AG09319 (cell line): Measurements from ENCODE around the gene RNF151.
"Not testable (repeated sequence)": the region's sequence is repeated elsewhere in the genome, so short reads cannot be mapped to it uniquely, and the experiment has no call there.

Experiments used
- DNase-seq: peaks from one replicate; pipeline ENCODE4 v3.0.0-alpha.2; 2010; ENCODE audit warnings: low read depth; ENCODE audit errors: extremely low read depth
- TF ChIP-seq, protein P1 (sequence below): IDR thresholded peaks from 2 replicates; pipeline ENCODE4 v1.5.1; 2011; ENCODE audit warnings: low read depth, mild to moderate bottlenecking, inconsistent platforms, low read length, moderate library complexity

Gene RNF151

DNA sequence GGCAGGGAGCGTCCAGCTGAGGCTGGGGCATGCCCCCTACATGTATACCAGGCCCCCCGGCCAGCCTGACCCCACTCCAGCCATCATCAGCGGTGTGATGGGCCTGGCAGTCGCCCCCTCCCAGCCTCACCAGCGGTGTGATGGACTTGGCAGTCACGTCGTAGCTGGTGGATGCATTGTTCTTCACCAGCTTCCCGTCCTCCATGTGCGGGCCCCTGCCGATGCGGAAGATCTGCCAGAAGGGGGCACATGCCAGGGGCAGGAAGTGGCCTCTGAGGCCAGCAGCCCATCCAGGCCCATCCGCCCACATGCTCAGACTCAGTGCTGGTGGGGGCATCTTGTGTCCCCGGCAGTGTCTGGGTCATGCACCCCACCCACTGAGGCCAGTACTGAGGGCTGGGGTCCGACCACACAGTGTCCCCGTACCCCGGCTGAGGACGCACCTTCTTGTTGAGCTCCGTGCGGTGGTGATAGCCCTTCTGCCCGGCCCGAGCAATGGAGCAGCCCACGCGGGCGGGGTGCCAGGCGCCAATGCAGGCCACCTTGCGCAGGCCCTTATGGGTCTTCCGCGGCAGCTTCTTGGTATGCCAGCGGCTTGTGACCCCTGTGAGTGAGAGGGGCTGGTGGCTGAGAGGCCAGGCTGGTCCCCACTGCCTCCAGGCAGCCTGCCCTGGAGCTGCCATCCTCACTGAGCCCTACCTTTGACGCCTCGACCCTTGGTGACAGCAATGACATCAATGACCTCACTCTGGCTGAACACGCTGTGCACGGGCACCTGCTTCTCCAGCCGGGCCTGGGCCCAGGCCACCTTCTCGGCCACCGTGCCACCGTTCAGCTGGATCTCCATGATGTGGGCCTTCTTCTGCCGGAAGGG is 19.9 kb upstream of the RNF151 start:
- TF ChIP-seq, protein P1, sequence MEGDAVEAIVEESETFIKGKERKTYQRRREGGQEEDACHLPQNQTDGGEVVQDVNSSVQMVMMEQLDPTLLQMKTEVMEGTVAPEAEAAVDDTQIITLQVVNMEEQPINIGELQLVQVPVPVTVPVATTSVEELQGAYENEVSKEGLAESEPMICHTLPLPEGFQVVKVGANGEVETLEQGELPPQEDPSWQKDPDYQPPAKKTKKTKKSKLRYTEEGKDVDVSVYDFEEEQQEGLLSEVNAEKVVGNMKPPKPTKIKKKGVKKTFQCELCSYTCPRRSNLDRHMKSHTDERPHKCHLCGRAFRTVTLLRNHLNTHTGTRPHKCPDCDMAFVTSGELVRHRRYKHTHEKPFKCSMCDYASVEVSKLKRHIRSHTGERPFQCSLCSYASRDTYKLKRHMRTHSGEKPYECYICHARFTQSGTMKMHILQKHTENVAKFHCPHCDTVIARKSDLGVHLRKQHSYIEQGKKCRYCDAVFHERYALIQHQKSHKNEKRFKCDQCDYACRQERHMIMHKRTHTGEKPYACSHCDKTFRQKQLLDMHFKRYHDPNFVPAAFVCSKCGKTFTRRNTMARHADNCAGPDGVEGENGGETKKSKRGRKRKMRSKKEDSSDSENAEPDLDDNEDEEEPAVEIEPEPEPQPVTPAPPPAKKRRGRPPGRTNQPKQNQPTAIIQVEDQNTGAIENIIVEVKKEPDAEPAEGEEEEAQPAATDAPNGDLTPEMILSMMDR, result no peak
- DNase-seq, result no peak

DNA sequence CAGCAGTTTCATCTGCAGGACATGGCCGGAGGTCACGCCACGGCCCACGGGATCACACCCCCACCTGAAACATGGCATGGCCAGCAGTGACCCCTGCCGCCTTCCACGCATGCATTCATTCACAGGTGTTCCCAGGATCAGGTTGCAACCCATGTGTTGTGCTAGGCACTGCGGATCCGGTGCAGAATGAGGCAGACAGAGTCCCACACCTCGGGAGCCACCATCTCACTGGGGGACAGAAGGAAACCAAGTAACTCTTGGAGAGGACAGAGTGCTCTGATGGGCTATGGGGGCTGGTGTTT is 19.3 kb upstream of the RNF151 start:
- no peak for DNase-seq
- TF ChIP-seq, protein P1, result no peak

DNA sequence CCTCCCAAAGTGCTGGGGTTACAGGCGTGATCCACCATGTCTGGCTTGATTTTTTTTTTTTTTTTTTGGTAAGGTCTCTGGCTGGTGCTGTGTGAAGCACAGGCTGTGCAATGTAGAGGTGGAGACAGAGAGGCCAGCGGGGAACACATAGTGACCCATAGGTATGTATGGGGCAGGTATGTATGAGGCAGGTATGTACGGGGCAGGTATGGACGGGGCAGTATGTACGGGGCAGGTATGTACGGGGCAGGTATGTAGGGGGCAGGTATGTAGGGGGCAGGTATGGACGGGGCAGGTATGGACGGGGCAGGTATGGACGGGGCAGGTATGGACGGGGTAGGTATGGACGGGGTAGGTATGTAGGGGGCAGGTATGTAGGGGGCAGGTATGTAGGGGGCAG is 17.1 kb upstream of the RNF151 start:
- TF ChIP-seq, protein P1, result no peak
- no peak for DNase-seq

DNA sequence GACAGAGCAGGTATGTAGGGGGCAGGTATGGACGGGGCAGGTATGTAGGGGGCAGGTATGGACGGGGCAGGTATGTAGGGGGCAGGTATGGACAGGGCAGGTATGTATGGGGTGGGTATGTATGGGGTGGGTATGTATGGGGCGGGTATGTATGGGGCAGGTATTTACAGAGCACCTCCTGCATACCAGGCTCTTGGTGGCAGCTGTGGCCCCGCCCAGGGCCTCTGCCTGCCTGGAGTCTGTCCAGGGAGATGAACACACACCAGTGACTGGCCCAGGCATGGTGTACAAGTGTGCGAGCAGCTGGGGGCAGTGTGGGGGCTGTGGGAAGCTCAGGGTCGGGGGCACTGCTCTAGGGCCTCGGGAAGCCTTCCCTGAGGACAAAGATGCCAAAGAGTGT is 16.6 kb upstream of the RNF151 start:
- TF ChIP-seq, protein P1, result no peak
- DNase-seq, result no peak

DNA sequence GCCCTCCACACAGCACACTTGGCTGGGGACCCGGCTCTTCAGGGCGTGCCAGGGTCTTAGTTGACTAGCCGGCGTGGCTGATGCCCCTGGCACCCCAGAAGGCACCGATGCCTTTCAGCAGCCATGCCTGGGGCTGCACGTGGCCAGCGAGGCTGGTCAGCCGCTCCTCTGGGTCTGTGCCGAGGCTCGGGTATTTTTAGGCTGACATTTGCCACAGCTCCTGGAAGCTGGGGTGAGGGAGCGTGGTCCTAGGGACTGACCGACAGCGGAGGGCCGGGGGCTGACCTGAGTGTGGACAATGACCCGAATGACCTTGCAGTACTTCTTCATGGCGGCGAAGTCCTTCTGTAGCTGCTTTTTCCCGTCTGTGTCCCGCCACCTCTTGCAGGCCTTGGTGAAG is 16.1 kb upstream of the RNF151 start:
- TF ChIP-seq, protein P1, result no peak

DNA sequence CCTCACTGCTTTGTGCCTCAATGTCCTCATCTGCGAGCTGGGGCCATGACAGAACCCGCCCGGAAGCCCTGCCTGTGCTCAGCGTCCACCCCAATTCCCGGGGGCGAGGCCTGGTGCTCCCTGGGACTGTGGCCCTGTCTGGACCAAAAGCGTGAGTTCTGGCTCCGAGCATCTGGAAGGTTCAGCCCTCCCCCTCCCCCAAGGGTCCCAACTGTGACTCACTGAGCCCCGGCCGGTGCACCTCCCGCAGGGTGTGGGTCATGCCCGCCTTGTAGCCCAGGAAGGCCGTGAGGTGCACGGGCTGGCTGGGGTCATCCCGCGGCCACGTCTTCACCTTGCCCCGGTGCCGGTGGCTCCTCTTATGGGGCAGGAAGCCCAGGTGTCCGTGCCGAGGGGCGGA is 12.9 kb upstream of the RNF151 start:
- no peak for DNase-seq
- TF ChIP-seq, protein P1, result no peak

More for the DNA sequence above, 16.1 kb upstream of the RNF151 start:
- DNase-seq, result no peak

DNA sequence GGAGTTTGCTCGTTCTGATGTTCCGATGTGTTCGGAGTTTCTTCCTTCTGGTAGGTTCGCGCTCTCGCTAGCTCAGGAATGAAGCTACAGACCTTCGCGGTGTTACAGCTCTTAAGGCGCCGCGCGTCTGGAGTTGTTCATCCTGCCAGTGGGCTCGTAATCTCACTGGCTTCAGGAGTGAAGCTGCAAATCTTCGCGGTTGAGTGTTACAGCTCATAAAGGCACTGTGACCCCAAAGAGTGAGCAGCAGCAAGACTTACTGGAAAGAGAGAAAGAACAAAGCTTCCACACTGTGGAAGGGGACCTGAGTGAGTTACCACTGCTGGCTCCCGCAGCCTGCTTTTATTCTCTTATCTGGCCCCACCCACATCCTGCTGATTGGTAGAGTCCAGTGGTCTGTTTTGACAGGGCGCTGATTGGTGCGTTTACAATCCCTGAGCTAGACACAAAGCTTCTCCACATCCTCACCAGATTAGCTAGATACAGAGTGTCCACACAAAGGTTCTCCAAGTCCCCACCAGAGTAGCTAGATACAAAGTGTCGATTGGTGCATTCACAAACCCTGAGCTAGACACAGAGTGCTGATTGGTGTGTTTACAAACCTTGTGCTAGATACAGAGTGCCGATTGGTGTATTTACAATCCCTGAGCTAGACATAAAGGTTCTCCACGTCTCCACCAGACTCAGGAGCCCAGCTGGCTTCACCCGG is 9.1 kb upstream of the RNF151 start:
- DNase-seq, result not testable (repeated sequence)

DNA sequence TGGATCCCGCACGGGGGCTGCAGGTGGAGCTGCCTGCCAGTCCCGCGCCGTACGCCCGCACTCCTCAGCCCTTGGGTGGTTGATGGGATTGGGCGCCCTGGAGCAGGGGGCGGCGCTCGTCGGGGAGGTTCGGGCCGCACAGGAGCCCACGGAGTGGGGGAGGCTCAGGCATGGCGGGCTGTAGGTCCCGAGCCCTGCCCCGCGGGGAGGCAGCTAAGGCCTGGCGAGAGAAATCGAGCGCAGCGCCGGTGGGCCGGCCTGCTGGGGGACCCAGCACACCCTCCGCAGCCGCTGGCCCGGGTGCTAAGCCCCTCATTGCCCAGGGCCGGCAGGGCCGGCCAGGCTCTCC is 8.5 kb upstream of the RNF151 start:
- DNase-seq, result not testable (repeated sequence)
